K562 (cell line): ENCODE data around the gene FASN. TPM values are rescaled to one million over a fixed set of nuclear protein-coding genes. Genes with fewer than 3 reads are reported as not detected.
A peak's percentile ranks its signal among the peaks of the same experiment; 100 is the strongest.

ENCODE experiments used
- CBFA2T3 ChIP-seq: fragments of 450-650 bp; IDR thresholded peaks from 2 replicates; pipeline ENCODE4 v1.6.1; 2017
- HDAC2 ChIP-seq: fragments of 450-650 bp; IDR thresholded peaks from 2 replicates; pipeline ENCODE4 v1.6.1; 2016; ENCODE audit warnings: mild to moderate bottlenecking
- KDM5B ChIP-seq: fragments of 200-600 bp; sonication (generic); IDR thresholded peaks from 2 replicates; pipeline ENCODE4 v1.6.1; 2012; ENCODE audit warnings: low read depth, mild to moderate bottlenecking, moderate library complexity, low read length, control low read depth, inconsistent platforms; ENCODE audit not compliant: insufficient replicate concordance
- LARP7 ChIP-seq: fragments of 450-650 bp; IDR thresholded peaks from 2 replicates; pipeline ENCODE4 v1.6.1; 2016
- LEF1 ChIP-seq: fragments of 450-650 bp; IDR thresholded peaks from 2 replicates; pipeline ENCODE4 v1.6.1; 2016; ENCODE audit warnings: mild to moderate bottlenecking
- MCM7 ChIP-seq, 2 experiments: fragments of 450-650 bp; IDR thresholded peaks; 2 replicates each; pipeline ENCODE4 v1.6.1; 2016 to 2018
- MXD1 ChIP-seq: fragments of 250-450 bp; sonication (Bioruptor Pico); IDR thresholded peaks from 2 replicates; pipeline ENCODE4 v1.8.0; 2021; ENCODE audit warnings: borderline replicate concordance, mild to moderate bottlenecking, moderate library complexity; ENCODE audit not compliant: poor library complexity, severe bottlenecking
- NCOA4 ChIP-seq: fragments of 450-650 bp; IDR thresholded peaks from 2 replicates; pipeline ENCODE4 v1.6.1; 2018; ENCODE audit warnings: mild to moderate bottlenecking; ENCODE audit not compliant: partially characterized antibody
- PURB ChIP-seq: sonication (generic); formaldehyde crosslinking; IDR thresholded peaks from 2 replicates; pipeline ENCODE4 v1.9.0; 2021; ENCODE audit warnings: low read depth, mild to moderate bottlenecking, missing genetic modification reagents
- SMARCE1 ChIP-seq: fragments of 450-650 bp; IDR thresholded peaks from 2 replicates; pipeline ENCODE4 v1.7.1; 2016; ENCODE audit warnings: mild to moderate bottlenecking
- SNIP1 ChIP-seq: fragments of 450-650 bp; IDR thresholded peaks from 2 replicates; pipeline ENCODE4 v1.7.1; 2017; ENCODE audit warnings: low read depth, mild to moderate bottlenecking
- VEZF1 ChIP-seq: fragments of 200-800 bp; sonication (Bioruptor generic); IDR thresholded peaks from 2 replicates; pipeline ENCODE4 v1.6.1; 2017; ENCODE audit warnings: missing genetic modification characterization, missing compliant biosample characterization
- XRCC4 ChIP-seq: IDR thresholded peaks from one replicate; pipeline ENCODE4 v1.6.1; 2011; ENCODE audit not compliant: insufficient read depth, insufficient read length; ENCODE audit errors: extremely low read depth
- ZBTB40 ChIP-seq, 2 experiments: fragments of 450-650 bp in 1 of 2; sonication (generic) in 1 of 2; formaldehyde crosslinking in 1 of 2; IDR thresholded peaks; 2 replicates each; pipeline versions ENCODE4 v1.7.1 to v1.9.0; 2016 to 2022; ENCODE audit warnings: inconsistent platforms in 1 of 2, mild to moderate bottlenecking in 1 of 2, missing genetic modification reagents in 1 of 2
- polyA plus RNA-seq, 8 experiments: library from polyadenylated mRNA; depleted of rRNA in 4 of 8; stranded (reverse) in 5 of 8; unstranded in 3 of 8; fragments of >200 nt; fragmentation: Nextera tagmentation in 2 of 8; fragmentation: Illumina TruSeq in 1 of 8; extraction: Ambion mirVana in 2 of 8; extraction: Trizol in 1 of 8; gene quantifications; 2 replicates each; pipeline versions ENCODE4 v1.2.1 to v1.2.3, GENCODE V29; 2011 to 2014; ENCODE audit warnings: inconsistent platforms in 1 of 8, missing spikeins in 1 of 8
- total RNA-seq, 7 experiments: library from RNA; depleted of rRNA in 6 of 7; stranded (reverse); fragments of >200 nt in 6 of 7; fragmentation: Illumina TruSeq in 2 of 7; extraction: Trizol in 2 of 7; gene quantifications; 2 replicates each; pipeline versions ENCODE4 v1.2.1 to v1.2.3, GENCODE V29; 2011 to 2021; ENCODE audit warnings: low replicate concordance in 1 of 7

Gene FASN
- total and polyA plus RNA-seq, 9 of the 15 experiments (the other 6 are each of a cell fraction or from before 2014, with no cell fraction given) = 0.15 to 663 (median 49.9) TPM

- TF ChIP-seq PURB (CRISPR knock-in tag) (no peak), SNIP1 (no peak), KDM5B (peak; percentile 17), LARP7 (no peak), NCOA4 (no peak), MXD1 (CRISPR knock-in tag) (peak; percentile 73), ZBTB40 (IDR thresholded peaks at IDR 0.05) (0 out of 2 replicates have a peak, but pooled peaks have one; percentile 37), ZBTB40 (CRISPR knock-in tag; IDR thresholded peaks at IDR 0.05) (peak; percentile 44; the same call in 1 of the 2 replicates), HDAC2 (no peak), MCM7 (IDR thresholded peaks at IDR 0.05) (no peak), XRCC4 (no peak), VEZF1 (no peak), LEF1 (no peak), CBFA2T3 (no peak), SMARCE1 (no peak)
Measured at GRCh38 chr17:82098939-82099763, 1.1 kb upstream of the FASN start (continued).
